ENCODE data around the gene ING1.

- TF ChIP-seq GABPA (IDR thresholded peaks at IDR 0.05; ENCODE audit: low read depth) (no peak), CTCF (IDR thresholded peaks at IDR 0.05; ENCODE audit: insufficient read depth, low read length) (no peak), POLR2AphosphoS5 (IDR thresholded peaks at IDR 0.05; ENCODE audit: low read depth) (no peak), REST (IDR thresholded peaks at IDR 0.05; ENCODE audit: insufficient replicate concordance, low read depth) (no peak)
Measured at GRCh38 chr13:110699148-110700145, 14.1 kb upstream of the ING1 start.
